Erythroblast (primary cell): ENCODE data around the gene CDYL2.

ENCODE experiments used
- GATA1 ChIP-seq: IDR thresholded peaks from 2 replicates; pipeline ENCODE4 v1.6.1; 2011; ENCODE audit warnings: low read depth, mild to moderate bottlenecking, control low read depth, low read length, moderate library complexity
- POLR2A ChIP-seq: IDR thresholded peaks from 2 replicates; pipeline ENCODE4 v1.6.1; 2011; ENCODE audit warnings: mild to moderate bottlenecking, low read length

GRCh38 chr16:80759419-80760162 is 44.8 kb downstream of the CDYL2 start:
- no peak for TF ChIP-seq POLR2A
- no peak for TF ChIP-seq GATA1
